ENCODE measurements around the gene ZDHHC14.
"Not testable (repeated sequence)": the region's sequence is repeated elsewhere in the genome, so short reads cannot be mapped to it uniquely, and the experiment has no call there.

ZDHHC14 gene

DNA sequence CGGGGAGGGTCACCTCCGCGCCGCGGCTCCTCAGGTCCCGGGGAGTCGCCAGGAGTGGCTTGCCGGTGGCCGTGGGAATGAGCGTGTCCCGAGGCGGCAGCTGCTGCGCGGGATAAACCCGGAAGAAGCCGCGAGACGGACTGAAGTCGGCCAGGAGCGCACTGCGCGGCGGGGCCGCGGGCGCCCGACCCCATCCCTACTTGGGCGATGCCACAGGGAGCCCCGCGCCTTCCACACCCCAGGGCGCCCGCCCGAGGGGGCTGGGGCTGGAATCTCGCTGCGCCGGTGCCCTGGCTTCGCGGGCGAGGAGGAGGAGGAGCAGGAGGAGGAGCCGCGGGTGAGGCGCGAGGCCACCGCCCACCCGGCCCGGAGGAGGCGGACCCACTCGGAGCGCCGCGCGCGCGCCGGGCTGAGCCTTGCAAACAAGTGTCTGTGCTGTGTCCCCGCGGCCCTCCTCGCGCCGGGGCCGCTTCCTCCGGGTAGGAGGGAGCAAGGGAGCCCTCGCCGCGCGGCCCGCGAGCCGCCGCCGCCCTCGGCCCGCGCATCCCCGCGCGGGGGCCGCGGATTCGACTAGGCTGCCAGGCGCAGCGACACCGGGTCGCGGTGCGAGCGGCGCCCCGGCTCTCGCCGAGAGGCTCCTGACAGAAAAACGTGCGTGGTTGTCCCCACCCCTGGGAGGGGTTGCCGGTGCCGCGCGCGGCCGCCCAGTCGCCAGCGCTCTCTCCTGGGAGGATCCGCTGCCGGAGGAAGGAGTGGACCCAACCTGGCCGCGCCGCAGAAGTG lies at the start of gene ZDHHC14:
Gene ZDHHC14 (plus strand): TSS at position 412 of the 783 bp plus-strand sequence.
- H3K4me3 ChIP-seq (ENCODE audit: low read depth, low read length), result peak within 1 kb of the TSS; percentile 92
- TF ChIP-seq, protein P1, sequence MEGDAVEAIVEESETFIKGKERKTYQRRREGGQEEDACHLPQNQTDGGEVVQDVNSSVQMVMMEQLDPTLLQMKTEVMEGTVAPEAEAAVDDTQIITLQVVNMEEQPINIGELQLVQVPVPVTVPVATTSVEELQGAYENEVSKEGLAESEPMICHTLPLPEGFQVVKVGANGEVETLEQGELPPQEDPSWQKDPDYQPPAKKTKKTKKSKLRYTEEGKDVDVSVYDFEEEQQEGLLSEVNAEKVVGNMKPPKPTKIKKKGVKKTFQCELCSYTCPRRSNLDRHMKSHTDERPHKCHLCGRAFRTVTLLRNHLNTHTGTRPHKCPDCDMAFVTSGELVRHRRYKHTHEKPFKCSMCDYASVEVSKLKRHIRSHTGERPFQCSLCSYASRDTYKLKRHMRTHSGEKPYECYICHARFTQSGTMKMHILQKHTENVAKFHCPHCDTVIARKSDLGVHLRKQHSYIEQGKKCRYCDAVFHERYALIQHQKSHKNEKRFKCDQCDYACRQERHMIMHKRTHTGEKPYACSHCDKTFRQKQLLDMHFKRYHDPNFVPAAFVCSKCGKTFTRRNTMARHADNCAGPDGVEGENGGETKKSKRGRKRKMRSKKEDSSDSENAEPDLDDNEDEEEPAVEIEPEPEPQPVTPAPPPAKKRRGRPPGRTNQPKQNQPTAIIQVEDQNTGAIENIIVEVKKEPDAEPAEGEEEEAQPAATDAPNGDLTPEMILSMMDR (IDR thresholded peaks at IDR 0.05; ENCODE audit: low read depth, low read length), result no peak

DNA sequence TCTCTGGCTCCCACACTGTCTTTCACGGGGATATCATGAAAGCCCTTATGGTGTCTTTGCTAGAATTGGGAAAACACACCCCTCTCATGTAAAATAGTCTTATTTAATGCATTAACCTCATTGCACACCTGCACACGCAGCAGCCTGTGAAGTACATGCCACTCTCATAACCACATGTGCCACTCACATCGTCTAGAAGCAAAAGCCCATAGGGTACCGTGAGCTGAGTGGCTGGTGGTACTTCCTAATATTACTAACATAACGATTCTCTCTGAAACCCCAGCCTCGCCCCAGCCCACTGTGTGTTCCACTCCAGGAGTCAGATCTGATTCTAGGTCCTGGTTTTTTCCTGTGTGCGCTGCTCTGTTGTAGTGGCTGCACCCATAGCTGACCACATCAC lies 48.2 kb upstream of the ZDHHC14 start:
- no peak overlapping the region for H3K4me3 ChIP-seq (ENCODE audit: low read depth, low read length)
- TF ChIP-seq, protein P1 (IDR thresholded peaks at IDR 0.05; ENCODE audit: low read depth, low read length), result no peak

DNA sequence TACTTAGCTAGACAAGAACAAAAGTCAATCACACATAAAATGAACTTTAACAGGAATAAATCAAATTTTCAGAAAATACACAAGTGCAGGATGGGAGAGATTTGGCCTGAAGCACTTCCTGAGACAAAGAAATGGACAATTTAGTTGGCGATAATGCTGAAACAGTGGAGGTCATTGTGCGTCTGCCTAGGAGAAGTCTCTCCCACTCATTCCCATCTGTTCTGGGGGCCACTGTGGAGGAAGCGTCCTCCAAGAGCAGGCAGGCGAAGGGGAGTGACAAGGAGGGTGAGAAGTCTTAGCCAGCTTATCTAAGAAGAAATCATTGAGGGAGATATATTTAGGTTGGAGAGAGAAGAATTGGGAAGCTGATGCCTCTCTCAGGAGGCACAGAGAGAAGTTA lies 47.5 kb upstream of the ZDHHC14 start:
- TF ChIP-seq, protein P1 (IDR thresholded peaks at IDR 0.05; ENCODE audit: low read depth, low read length), result no peak
- no peak overlapping the region for H3K4me3 ChIP-seq (ENCODE audit: low read depth, low read length)

DNA sequence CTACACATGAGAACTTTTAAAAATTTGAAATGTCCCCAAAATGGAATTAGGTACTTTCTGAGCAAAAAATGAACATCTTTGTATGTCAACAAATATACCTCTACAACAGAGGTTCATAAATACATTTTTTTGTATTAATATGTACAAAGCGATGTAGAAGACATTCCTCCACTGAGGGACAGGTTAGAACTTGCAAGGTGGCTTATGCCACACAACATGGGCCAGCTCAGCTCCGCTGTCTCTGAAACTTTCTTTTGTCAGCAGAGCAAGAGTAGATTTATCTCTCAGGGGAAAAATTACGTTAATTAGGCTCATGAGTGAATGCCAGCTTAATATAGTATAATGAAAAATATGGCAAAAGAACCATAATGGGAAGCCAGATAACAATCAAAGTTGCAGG lies 47.0 kb upstream of the ZDHHC14 start:
- TF ChIP-seq, protein P1 (IDR thresholded peaks at IDR 0.05; ENCODE audit: low read depth, low read length), result no peak

DNA sequence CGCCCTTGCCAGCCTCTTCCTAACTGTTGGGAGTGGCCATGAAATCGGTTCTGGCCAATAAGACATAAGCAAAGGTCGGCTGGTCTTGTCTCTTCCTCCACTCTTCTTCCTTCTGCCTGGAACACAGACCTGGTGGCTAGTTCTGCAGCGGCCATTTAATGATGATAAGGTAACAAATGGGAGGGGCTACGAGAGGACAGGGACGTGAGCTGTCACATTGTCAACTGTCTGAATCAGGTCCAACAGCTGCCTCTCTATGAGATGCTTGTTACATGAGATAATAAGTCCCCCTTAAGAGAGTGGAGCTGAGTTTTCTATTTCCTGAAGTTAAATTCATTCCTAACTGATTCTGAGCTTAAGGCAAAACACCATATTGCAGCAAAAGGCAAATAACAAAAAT lies 45.2 kb upstream of the ZDHHC14 start:
- no peak overlapping the region for H3K4me3 ChIP-seq (ENCODE audit: low read depth, low read length)
- TF ChIP-seq, protein P1 (IDR thresholded peaks at IDR 0.05; ENCODE audit: low read depth, low read length), result no peak

More for the DNA sequence above, 47.0 kb upstream of the ZDHHC14 start:
- H3K4me3 ChIP-seq (ENCODE audit: low read depth, low read length), result no peak overlapping the region

DNA sequence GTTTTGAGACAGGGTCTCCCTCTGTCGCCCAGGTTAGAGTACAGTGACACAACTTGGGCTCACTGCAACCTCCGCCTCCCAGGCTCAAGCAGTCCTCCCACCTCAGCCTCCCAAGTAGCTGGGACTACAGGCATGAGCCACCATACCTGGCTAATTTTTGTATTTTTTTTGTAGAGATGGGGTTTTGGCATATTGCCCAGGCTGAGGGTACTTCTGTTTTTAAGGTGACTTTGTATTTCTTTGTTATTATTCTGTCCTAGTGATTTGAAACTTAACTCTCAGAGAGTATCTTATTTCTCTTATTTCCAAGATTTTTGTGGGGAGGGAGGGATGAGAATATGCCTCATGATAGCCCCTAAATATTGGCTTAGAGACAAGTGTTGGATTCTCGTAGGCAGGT lies 43.7 kb upstream of the ZDHHC14 start:
- not testable (repeated sequence) for H3K4me3 ChIP-seq (ENCODE audit: low read depth, low read length)

DNA sequence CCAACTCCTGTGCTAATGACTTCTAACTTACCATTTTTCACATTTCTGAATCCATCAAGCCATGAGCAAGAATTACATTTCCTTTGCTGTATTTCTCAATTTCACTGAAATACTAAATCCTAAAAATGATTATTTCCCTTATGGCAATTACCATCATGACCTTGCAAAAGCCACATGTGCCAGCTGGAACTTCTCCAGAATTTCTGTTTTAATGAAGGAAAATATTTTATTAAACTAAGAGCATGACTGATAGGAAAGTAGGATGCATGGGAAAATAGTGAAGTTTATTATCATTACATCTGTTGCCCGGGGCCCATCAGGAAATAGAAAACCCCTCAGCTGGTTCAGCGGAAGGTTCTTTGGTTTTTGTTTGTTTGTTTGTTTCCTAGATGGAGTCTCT lies 43.2 kb upstream of the ZDHHC14 start:
- TF ChIP-seq, protein P1 (IDR thresholded peaks at IDR 0.05; ENCODE audit: low read depth, low read length), result no peak
- no peak overlapping the region for H3K4me3 ChIP-seq (ENCODE audit: low read depth, low read length)

DNA sequence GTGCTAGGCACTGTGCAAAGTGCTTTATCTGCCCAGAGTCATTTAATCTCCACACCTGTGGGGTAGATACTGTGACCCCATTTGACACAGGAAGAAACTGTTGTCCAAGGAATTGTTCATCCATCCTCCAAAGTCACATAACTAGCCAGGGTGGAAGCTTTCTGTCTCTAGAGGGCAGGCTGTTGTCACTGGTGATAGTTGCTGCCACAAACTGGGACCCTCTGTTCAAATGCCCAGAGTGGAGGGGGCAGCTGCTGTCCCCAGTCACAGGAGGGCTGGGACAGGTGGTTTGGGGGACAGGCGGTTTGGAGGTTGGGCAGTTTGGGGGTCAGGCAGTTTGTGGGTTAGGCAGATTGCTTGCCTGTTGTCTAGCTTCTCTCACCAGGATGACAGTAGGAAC lies 41.6 kb upstream of the ZDHHC14 start:
- TF ChIP-seq, protein P1 (IDR thresholded peaks at IDR 0.05; ENCODE audit: low read depth, low read length), result no peak

More for the DNA sequence above, 41.6 kb upstream of the ZDHHC14 start:
- no peak overlapping the region for H3K4me3 ChIP-seq (ENCODE audit: low read depth, low read length)
